Chondrocyte (in vitro differentiated cells): ENCODE results near the gene GMNN. TPM values are rescaled to one million over a fixed set of nuclear protein-coding genes. Genes with fewer than 3 reads are reported as not detected.

Experiments used
- DNase-seq: peaks from one replicate; pipeline ENCODE4 v3.0.0; 2021; ENCODE audit warnings: mixed read lengths, low spot score
- H3K27ac Mint-ChIP-seq: one replicate; pipeline ENCODE4 v1.8.0; 2021; ENCODE audit warnings: mild to moderate bottlenecking, moderate library complexity, mixed read lengths; ENCODE audit not compliant: unreplicated experiment
- H3K27me3 Mint-ChIP-seq: 2 replicates; pipeline ENCODE4 v1.8.0; 2021; ENCODE audit warnings: low read depth, mixed read lengths
- H3K36me3 Mint-ChIP-seq: 2 replicates; pipeline ENCODE4 v1.8.0; 2021; ENCODE audit warnings: low read depth, mixed read lengths
- H3K4me1 Mint-ChIP-seq: 2 replicates; pipeline ENCODE4 v1.8.0; 2021; ENCODE audit warnings: low read depth, mild to moderate bottlenecking, mixed read lengths
- H3K4me3 Mint-ChIP-seq: one replicate; pipeline ENCODE4 v1.8.0; 2021; ENCODE audit warnings: mild to moderate bottlenecking, moderate library complexity, mixed read lengths; ENCODE audit not compliant: unreplicated experiment
- H3K9me3 Mint-ChIP-seq: 2 replicates; pipeline ENCODE4 v1.8.0; 2021; ENCODE audit warnings: low read depth, mixed read lengths
- total RNA-seq: library from RNA; stranded (reverse); gene quantifications from 3 replicates; pipeline ENCODE4 v1.2.1, GENCODE V29; 2021
- TF ChIP-seq, protein P1 (sequence below): fragments of 200-600 bp; sonication (generic); IDR thresholded peaks from 2 replicates; pipeline ENCODE4 v1.5.0; 2021; ENCODE audit warnings: antibody characterized with exemption, mild to moderate bottlenecking, moderate library complexity

The GMNN gene
- total RNA-seq, 1 donor from 2014 or later, result 13.6 TPM

DNA sequence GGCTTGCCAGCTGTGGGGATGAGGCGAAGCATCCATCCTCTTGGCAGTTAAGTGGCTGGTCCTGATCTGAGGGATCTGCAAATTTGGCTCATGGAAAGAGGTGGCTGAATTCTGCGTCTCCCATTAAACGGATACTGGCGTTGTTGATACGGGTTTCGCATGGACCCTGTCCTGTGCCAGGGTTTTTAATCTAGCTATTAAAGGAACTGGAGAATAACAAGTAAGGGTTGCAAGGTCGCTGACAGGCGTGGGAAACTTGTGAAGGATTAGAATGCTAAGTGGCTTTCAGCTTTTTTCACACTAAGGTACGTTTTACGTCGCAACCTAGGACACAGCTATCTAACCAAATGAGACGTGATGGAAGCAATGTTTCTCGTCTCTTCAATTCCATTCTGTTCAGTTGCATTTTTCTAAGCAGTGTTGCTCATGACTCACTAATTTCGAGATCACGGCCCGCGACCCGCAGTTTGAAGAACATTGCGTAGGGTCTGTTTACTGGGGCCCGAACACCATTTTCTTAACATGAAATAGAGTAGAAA is 852 bp downstream of the GMNN start:
- Mint-ChIP-seq H3K4me1 (peaks cover 26% of the 10 kb centered on the region), H3K4me3 (peak overlapping the region; percentile 99), H3K27me3 (no peaks in the 10 kb centered on the region), H3K9me3 (no peaks in the 10 kb centered on the region), H3K36me3 (no peaks in the 10 kb centered on the region), H3K27ac (peak overlapping the region; percentile 97)
- DNase-seq, result no peak
- TF ChIP-seq, protein P1, sequence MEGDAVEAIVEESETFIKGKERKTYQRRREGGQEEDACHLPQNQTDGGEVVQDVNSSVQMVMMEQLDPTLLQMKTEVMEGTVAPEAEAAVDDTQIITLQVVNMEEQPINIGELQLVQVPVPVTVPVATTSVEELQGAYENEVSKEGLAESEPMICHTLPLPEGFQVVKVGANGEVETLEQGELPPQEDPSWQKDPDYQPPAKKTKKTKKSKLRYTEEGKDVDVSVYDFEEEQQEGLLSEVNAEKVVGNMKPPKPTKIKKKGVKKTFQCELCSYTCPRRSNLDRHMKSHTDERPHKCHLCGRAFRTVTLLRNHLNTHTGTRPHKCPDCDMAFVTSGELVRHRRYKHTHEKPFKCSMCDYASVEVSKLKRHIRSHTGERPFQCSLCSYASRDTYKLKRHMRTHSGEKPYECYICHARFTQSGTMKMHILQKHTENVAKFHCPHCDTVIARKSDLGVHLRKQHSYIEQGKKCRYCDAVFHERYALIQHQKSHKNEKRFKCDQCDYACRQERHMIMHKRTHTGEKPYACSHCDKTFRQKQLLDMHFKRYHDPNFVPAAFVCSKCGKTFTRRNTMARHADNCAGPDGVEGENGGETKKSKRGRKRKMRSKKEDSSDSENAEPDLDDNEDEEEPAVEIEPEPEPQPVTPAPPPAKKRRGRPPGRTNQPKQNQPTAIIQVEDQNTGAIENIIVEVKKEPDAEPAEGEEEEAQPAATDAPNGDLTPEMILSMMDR, result peak; percentile 13

DNA sequence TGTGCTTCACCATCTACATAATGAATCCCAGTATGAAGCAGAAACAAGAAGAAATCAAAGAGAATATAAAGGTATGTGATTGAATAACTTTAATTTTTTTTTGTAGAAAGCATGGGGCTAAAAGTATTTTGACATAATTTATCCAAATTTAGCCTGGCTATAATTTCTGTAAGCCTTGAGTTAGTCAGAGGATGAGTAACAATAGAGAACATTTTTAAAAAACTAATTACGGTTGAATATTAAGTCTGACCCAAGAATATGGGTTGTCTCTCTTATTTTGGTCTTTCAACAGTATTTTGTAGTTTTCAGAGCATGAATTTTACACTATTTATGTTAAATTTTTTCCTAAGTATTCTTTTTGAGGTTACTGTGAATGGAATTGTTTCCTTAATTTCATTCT is 2.5 kb downstream of the GMNN start:
- Mint-ChIP-seq H3K4me3 (no peak overlapping the region), H3K27ac (no peak overlapping the region), H3K9me3 (no peaks in the 10 kb centered on the region), H3K27me3 (no peaks in the 10 kb centered on the region), H3K4me1 (peaks cover 31% of the 10 kb centered on the region), H3K36me3 (peaks cover under 1% of the 10 kb centered on the region)
- TF ChIP-seq, protein P1, result no peak
- DNase-seq, result no peak

DNA sequence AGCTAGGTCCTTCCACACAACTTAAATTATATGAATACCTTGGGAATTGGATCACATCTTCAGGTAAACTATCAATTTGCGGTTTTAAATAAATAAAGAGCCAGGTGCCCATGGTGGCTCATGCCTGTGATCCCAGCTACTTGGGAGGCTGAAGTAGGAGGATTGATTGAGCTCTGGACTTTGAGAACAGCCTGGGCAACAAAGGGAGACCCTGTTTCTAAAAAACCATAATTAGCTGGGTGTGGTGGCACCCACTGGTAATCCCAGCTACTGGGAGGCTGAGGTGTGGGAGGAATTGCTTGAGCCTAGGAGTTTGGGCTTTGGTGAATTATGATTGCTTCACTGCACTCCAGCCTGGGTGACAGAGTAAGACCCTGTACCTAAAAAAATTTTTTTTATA is 3.4 kb downstream of the GMNN start:
- H3K9me3 Mint-ChIP-seq, result no peaks in the 10 kb centered on the region
- TF ChIP-seq, protein P1, result no peak
- H3K36me3 Mint-ChIP-seq, result peaks cover 2% of the 10 kb centered on the region
- no peaks in the 10 kb centered on the region for H3K27me3 Mint-ChIP-seq
- peak overlapping the region; percentile 22 for H3K27ac Mint-ChIP-seq
- no peak overlapping the region for H3K4me3 Mint-ChIP-seq
- DNase-seq, result no peak
- H3K4me1 Mint-ChIP-seq, result peaks cover 31% of the 10 kb centered on the region

DNA sequence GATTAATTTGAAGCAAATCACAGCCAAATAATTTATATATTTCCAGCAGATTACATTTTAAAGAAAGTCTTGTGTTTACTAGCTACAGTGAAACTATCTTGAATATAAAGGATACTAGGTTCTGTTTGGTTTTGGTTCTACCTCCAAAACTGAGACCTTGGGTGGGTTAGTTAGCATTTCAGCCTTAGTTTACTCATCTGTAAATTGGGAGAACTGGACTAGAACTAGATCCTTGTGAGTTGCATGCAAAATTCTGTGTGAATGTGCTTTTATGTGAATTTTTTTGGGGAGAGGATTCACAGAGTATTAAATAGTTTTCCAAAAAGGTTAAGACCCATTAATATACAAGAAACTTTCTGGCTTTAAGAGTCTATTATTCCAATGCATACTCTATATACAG is 4.1 kb downstream of the GMNN start:
- TF ChIP-seq, protein P1, result no peak
- DNase-seq, result no peak
- Mint-ChIP-seq H3K4me1 (peaks cover 31% of the 10 kb centered on the region), H3K27me3 (no peaks in the 10 kb centered on the region), H3K9me3 (no peaks in the 10 kb centered on the region), H3K4me3 (no peak overlapping the region), H3K36me3 (peaks cover 2% of the 10 kb centered on the region), H3K27ac (no peak overlapping the region)

DNA sequence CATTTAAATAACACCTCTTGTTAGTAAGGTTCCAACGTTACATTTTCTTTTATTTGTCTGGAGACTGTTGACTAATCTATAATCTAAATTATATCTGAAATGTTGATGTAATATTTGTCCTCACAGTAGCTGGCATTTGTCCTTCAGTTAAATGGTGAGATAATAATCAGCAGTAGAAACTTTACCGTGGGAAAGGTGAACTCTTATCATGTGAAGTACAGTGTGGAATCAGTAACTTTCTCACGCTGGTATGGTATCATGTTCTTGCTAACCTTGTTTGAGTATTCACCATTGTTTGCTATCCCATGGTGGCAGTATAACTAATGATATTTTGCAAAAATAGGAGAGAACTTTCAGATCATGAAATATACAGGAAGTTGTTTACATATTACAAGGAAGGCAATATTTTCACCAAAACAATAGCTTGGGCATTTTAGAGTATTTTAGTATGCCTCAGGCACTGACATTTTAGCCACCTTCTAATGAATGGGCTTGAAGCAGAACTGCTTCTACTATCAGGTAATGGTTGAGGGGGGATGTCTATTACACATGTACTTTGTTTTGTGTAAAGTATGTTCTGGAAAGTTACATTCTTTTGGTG is 4.8 kb downstream of the GMNN start:
- Mint-ChIP-seq H3K27ac (no peak overlapping the region), H3K27me3 (no peaks in the 10 kb centered on the region), H3K4me3 (no peak overlapping the region), H3K9me3 (no peaks in the 10 kb centered on the region), H3K36me3 (peaks cover 2% of the 10 kb centered on the region), H3K4me1 (peaks cover 31% of the 10 kb centered on the region)
- DNase-seq, result no peak
- TF ChIP-seq, protein P1, result peak; percentile 24
